KOPT-K1 (cell line): ENCODE data around the gene ERBIN.
"Not testable (repeated sequence)": the region's sequence is repeated elsewhere in the genome, so short reads cannot be mapped to it uniquely, and the experiment has no call there.

Experiments used
- H3K27ac ChIP-seq: fragments of 200-600 bp; sonication (generic); 2 replicates; pipeline ENCODE4 v1.5.1; 2016; ENCODE audit warnings: antibody characterized with exemption, mild to moderate bottlenecking, low read depth, low read length; ENCODE audit not compliant: poor library complexity, severe bottlenecking
- H3K36me3 ChIP-seq: fragments of 200-600 bp; sonication (generic); 2 replicates; pipeline ENCODE4 v1.5.1; 2017; ENCODE audit warnings: antibody characterized with exemption, mild to moderate bottlenecking, low read length, moderate library complexity; ENCODE audit not compliant: insufficient read depth
- H3K9me3 ChIP-seq: fragments of 200-600 bp; sonication (generic); 2 replicates; pipeline ENCODE4 v1.5.1; 2017; ENCODE audit warnings: antibody characterized with exemption, low read length, mild to moderate bottlenecking; ENCODE audit not compliant: insufficient read depth, poor library complexity, severe bottlenecking

ERBIN gene

DNA sequence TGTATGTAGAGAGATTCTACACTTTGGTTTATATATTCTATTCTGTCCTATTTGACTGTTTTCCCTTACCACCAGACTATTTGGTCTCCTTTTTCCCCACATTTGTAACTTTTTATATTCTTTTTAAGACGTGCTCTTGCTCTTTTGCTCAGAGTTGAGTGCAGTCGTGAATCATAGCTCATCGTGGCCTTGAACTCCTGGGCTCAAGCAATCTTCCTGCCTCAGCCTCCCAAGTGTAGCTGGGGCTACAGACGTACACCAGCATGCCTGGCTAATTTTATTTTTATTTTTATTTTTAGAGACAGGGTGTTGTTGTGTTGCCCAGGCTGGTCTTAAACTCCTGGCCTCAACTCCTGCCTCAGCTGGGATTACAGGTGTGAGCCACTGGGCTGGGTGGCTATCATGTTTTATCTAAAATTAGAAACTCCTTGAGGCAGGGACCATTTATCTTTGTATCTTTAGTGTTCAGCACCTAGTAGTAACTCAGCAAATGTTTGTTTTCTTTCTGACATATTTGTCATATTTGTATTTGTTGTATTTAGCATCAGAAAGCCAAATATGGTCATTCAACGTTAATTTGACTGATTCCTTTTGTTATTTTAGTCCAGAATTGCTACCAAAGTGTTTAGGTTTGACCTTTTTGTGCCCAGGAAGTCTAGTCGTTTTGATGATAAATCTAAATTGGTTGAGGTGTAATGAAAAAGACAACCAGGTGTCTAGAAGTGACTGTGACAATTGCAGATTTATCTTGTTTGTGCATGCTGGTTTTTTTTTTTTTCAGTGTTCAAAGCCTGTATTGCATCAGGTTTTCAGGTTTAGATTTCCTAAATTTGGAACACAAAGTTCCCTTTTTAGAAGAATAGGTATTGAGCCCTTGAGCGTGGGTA is 44.3 kb downstream of the ERBIN start:
- peaks cover 23% of the 10 kb centered on the region for H3K9me3 ChIP-seq
- no peak overlapping the region for H3K27ac ChIP-seq
- peaks cover 7% of the 10 kb centered on the region; the same call in 1 of the 2 replicates for H3K36me3 ChIP-seq

GRCh38 chr5:65971643-65972042 is 45.3 kb downstream of the ERBIN start:
- H3K36me3 ChIP-seq = peaks cover 12% of the 10 kb centered on the region; the same call in 1 of the 2 replicates
- H3K27ac ChIP-seq = no peak overlapping the region
- H3K9me3 ChIP-seq = peaks cover 27% of the 10 kb centered on the region

- peaks cover 13% of the 10 kb centered on the region; the same call in 1 of the 2 replicates for H3K36me3 ChIP-seq
- peaks cover 30% of the 10 kb centered on the region for H3K9me3 ChIP-seq
- not testable (repeated sequence) for H3K27ac ChIP-seq
Measured at GRCh38 chr5:65972896-65973295, 46.5 kb downstream of the ERBIN start.

- peaks cover 36% of the 10 kb centered on the region for H3K9me3 ChIP-seq
- H3K36me3 ChIP-seq = peaks cover 26% of the 10 kb centered on the region
- no peak overlapping the region for H3K27ac ChIP-seq
Measured at GRCh38 chr5:65978251-65978650, 51.9 kb downstream of the ERBIN start.

DNA sequence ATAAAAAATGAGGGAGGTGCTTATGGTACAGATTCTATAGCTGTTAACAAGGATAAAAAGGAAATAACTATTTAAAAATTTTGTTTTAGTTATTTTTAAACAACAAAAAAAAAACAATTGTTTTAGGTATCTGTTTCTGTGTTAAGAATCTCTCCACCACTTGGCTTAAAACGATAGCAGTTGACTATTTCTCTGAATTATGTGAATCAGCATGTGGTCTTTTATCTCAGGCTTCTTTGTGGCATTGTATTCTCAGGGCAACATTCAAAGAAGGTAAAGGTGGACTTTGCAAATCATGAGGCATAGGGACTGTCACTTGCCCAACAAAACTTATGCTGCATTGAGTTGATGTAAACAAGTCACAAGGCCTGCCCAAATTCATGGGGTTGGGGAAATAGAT is 55.2 kb downstream of the ERBIN start:
- Histone ChIP-seq H3K27ac (no peak overlapping the region), H3K36me3 (peaks cover 14% of the 10 kb centered on the region), H3K9me3 (peaks cover 12% of the 10 kb centered on the region)

- Histone ChIP-seq H3K36me3 (peaks cover 14% of the 10 kb centered on the region), H3K9me3 (peaks cover 12% of the 10 kb centered on the region), H3K27ac (no peak overlapping the region)
Measured at GRCh38 chr5:65981969-65982619, 55.7 kb downstream of the ERBIN start.

- Histone ChIP-seq H3K27ac (no peak overlapping the region), H3K9me3 (peaks cover 11% of the 10 kb centered on the region), H3K36me3 (peaks cover 14% of the 10 kb centered on the region)
Measured at GRCh38 chr5:65982635-65983034, 56.3 kb downstream of the ERBIN start.

DNA sequence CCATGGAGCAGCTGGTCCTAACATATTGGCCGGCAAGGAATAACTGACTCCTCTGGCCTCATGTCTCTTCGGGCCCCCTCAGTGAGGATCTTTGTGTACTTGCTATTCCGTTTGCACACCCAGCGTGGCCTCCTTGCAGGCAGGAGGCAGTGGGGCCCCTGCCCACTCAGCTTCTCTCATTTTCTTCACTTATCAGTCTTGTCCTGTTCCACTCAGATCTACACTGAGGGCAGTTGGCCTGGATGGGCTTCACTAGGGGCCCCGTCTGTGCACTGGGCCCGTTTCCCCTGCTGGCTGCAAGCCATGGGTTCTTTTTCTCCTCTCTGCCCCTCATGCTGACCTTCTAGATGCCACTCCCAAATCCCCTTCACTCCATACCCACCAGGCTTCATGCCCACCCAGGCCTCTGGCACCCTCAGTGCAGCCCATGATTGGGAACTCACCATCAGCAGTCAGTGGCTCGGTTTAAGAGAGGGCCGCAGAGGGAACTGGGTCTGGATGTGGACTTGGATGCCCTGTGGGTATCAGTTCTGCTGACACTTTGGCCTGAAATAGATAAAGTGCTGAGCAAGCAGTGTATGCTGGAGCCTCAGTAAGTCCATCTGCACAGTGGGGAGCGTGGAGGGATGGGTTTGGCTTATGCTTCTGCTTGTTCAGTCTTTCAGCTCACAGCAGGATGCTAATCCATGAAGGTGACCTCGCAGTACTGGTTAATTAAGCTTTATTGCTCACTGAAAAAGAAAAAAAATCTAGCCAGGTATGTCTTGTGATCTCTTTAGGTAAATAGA is 57.9 kb downstream of the ERBIN start:
- Histone ChIP-seq H3K9me3 (no peaks in the 10 kb centered on the region), H3K36me3 (peaks cover 5% of the 10 kb centered on the region), H3K27ac (no peak overlapping the region)

DNA sequence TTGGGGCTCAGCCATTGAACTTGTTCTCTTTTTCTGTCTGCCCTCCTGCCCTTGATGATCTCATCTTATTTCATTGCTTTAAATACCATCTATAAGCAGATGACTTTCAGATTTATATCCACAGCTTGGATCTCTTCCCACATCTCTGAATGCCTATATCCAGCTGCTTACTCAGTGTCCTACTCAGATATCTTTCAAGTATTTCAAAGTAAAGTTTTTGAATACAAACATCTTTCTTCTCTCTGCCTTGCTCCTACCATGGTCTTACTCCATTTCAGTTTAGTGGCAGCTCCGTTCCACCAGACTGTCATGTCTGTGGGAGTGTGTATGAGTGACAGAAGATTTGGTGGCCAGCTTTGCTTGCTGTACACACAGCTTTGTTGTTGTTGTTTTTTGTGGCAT is 59.7 kb downstream of the ERBIN start:
- Histone ChIP-seq H3K9me3 (no peaks in the 10 kb centered on the region), H3K27ac (no peak overlapping the region), H3K36me3 (peaks cover 10% of the 10 kb centered on the region)

DNA sequence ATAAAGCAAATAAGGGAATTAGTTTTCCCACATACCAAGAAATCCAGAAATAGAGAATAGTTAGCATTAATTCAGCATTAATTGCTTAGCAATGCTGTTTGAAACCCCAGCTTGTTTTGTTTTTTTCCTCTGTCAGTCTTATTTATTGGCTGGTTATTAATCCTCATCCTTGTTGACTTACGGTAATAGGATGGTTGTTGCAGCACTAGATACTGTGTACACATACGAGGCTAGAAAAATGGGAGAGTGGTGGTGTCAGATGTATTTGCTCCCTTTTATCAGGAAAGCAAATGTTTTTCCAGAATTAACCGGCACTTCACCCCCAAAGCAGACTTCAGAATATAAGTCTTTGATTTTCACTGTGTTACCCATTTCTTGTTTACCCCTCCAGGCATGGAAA is 60.4 kb downstream of the ERBIN start:
- peaks cover 10% of the 10 kb centered on the region for H3K36me3 ChIP-seq
- H3K27ac ChIP-seq = no peak overlapping the region
- no peaks in the 10 kb centered on the region for H3K9me3 ChIP-seq

GRCh38 chr5:65987982-65988381 is 61.6 kb downstream of the ERBIN start:
- Histone ChIP-seq H3K27ac (no peak overlapping the region), H3K36me3 (peaks cover 18% of the 10 kb centered on the region), H3K9me3 (no peaks in the 10 kb centered on the region)

GRCh38 chr5:65989158-65989557 is 62.8 kb downstream of the ERBIN start:
- no peaks in the 10 kb centered on the region for H3K9me3 ChIP-seq
- peaks cover 29% of the 10 kb centered on the region for H3K36me3 ChIP-seq
- no peak overlapping the region for H3K27ac ChIP-seq

DNA sequence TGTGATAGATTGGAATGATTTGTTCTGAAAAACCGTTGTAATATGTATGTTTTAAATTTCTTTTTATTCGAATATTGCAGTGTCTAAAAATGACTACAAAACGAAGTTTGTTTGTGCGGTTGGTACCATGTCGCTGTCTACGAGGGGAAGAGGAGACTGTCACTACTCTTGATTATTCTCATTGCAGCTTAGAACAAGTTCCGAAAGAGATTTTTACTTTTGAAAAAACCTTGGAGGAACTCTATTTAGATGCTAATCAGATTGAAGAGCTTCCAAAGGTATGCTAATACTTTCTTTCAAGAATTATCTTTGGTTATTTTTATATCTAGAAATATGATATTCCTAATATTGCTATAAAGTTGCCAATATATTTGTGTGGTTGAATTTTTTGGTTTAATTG is 66.3 kb downstream of the ERBIN start:
- no peaks in the 10 kb centered on the region for H3K9me3 ChIP-seq
- H3K36me3 ChIP-seq = peaks cover 59% of the 10 kb centered on the region

GRCh38 chr5:65994117-65994786 is 67.9 kb downstream of the ERBIN start:
- H3K27ac ChIP-seq = no peak overlapping the region
- H3K9me3 ChIP-seq = no peaks in the 10 kb centered on the region
- H3K36me3 ChIP-seq = peaks cover 66% of the 10 kb centered on the region

More for the DNA sequence above, 66.3 kb downstream of the ERBIN start:
- H3K27ac ChIP-seq = no peak overlapping the region
